Hematopoietic multipotent progenitor cell treated with erythropoietin and hydrocortisone succinate and interleukin-3 and kit ligand, for 15 days (in vitro differentiated cells): ENCODE measurements around the gene UBXN1.
"Not testable (repeated sequence)": the region's sequence is repeated elsewhere in the genome, so short reads cannot be mapped to it uniquely, and the experiment has no call there.

Source experiments
- DNase-seq: peaks from one replicate; pipeline ENCODE4 v3.0.0-alpha.2; 2015; ENCODE audit warnings: low spot score

Gene UBXN1

DNA sequence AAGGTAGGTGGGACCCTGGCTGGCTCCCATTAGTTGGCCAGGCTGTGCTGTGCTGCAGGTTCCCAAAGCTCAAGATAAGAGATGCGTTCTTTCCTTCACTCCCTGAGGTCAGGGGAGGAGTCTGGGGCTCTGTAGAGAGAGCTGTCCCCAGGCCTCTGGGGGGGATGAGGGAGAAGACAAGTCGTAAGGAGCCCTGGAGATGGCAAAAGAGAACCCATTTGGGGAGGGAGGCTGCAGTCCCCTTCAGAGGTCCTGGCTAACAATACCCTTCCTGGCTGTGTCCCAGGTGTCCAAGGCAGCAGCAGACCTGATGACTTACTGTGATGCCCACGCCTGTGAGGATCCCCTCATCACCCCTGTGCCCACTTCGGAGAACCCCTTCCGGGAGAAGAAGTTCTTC, 29.5 kb upstream of the UBXN1 start:
- DNase-seq, result peak; percentile 65

DNA sequence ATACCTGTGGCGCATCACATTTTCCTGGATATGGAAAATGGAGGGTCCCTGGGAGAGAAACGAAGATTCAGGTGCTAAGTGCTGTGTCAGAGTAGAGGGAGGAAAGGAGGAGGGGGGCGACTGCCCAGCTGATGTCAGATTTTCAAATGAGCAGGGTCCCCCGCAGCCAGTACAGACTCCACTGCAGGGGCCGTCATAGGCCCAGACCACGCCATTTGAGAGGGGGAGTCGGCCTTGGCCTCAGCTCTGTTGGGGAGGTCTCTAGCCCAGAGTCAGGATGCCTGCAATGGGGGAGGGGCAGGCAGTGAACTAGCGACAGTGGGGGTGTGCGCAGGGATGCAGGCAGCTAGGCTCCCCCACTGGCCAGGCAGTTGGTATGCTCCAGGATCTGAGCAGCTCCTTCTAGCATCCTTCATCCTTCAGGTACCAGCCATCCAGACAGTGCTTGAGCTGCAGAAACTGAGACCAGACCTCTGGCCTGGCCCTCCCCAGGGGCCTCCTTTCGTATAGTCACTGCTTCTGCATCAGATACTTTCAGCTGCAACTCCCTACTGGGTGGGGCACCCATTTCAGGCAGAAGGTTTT, 28.5 kb upstream of the UBXN1 start, which contains the start of the genes BSCL2 and GNG3:
Gene BSCL2, minus strand, starts transcription at position 148 of the 585 bp plus-strand sequence. CDS start 229 bp downstream, outside the sequence.
Gene GNG3, plus strand, starts transcription at position 400 of the 585 bp plus-strand sequence. CDS start 620 bp downstream, outside the sequence.
- peak; percentile 23 for DNase-seq

DNA sequence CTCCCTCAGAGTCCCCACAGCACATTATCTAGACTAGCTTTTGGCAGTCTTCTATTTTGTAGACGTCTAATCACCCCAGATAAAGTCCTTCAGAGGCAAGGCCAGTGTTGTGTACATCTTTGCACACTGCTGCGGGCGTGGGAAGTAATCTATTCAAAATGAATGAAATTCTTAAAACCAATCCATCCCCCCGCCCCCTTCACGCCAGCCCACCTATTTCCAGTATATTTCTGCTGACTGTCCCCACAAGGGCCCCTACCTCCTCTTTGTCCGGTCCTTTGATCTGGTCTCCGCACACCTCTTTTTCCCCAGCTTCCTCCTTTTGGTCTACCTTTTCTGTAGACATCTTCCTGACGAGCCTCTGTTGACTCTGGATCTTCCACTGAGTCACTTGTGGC, 28.0 kb upstream of the UBXN1 start:
- no peak for DNase-seq

DNA sequence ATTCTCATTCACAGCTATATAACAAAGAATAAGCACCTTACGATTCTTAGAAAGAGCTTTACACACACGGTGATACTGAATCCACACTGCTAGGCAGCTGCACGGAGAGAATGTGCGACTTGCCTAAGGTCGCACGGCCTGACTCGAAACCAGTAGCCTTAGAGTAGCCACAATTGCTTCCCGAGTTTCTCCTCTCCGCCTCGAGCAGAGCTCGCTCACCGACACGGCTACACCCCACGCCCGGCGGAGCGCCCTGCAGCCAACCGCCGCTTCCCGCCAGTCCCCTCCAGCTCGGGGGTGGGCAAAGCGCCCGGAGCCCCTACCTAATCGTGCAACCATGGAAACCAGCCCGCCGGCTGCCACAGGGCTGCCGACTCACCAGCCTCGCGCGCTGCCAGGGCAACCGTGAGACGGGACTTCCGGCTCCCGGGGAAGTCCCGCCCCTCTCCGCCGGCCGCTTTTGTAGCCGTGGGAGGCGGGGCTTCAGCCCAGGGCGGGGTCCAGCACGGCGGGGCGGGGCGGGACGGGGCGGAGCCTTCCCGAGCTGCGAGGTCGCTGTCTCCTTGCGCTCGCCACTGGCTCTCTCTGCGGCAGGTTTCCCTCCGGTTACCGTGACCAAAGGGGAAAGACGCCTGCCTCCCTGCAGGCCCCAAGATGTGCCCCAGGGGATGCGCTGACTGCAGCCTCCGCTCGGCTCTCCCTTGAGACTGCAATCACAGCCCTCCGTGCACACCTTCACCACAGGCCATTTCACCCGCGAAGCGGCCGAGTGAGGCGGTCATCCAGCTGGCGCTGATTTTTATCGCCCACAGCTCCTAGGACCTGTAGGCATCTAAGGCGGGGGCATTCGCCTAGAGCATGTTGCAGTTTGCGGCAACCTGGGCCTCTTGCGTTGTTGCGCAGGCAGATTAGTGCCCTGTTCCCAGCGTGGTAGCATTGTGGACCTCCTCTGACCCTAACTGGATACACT, 27.3 kb upstream of the UBXN1 start:
- peak; percentile 96 for DNase-seq

DNA sequence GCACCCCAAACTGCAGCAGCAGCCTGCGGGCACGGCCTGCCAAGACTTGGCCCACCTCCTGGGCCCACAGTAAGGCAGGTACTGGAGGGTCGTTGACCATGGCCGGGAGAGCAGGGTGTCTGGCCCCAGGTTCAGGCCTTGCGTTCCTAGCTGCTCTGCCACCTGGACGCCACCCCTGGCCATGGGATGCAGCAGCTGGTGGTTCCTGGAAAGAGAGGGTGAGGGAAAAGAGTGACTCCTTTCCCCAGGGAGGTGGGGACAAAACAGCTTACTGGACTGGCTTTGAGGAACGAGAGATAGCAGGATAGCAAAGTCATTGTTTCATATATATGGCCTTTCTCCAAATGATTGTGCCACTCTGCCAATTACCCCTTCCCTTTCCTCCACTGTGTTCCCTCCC, 26.5 kb upstream of the UBXN1 start:
- DNase-seq, result no peak

DNA sequence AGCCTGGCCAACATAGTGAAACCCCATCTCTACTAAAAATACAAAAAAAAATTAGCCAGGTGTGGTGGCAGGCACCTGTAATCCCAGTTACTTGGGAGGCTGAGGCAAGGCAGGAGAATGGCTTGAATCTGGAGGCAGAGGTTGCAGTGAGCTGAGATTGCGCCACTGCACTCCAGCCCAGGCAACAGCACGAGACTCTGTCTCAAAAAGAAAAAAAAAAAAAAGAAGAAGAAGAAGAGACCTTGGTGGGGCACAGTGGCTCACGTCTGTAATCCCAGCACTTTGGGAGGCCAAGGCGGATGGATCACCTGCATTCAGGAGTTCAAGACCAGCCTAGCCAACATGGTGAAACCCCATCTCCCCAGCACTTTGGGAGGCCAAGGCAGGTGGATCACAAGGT, 25.0 kb upstream of the UBXN1 start:
- DNase-seq, result not testable (repeated sequence)

DNA sequence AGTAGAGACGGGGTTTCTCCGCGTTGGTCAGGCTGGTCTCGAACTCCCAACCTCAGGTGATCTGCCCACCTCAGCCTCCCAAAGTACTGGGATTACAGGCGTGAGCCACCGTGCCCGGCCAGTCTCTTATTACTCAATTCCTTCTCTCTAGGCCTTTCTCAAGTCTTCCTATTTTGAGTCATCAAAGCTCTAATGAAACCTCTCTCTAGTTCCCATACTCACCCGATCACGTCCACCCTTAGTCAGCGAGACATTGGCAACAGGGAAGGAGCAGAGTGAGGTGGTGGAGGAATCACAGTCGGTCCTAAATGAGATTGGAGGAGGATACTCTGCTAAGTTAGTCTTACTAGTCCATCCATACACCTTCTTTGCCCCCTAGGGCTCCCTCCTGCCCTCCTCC, 23.4 kb upstream of the UBXN1 start:
- DNase-seq, result no peak

DNA sequence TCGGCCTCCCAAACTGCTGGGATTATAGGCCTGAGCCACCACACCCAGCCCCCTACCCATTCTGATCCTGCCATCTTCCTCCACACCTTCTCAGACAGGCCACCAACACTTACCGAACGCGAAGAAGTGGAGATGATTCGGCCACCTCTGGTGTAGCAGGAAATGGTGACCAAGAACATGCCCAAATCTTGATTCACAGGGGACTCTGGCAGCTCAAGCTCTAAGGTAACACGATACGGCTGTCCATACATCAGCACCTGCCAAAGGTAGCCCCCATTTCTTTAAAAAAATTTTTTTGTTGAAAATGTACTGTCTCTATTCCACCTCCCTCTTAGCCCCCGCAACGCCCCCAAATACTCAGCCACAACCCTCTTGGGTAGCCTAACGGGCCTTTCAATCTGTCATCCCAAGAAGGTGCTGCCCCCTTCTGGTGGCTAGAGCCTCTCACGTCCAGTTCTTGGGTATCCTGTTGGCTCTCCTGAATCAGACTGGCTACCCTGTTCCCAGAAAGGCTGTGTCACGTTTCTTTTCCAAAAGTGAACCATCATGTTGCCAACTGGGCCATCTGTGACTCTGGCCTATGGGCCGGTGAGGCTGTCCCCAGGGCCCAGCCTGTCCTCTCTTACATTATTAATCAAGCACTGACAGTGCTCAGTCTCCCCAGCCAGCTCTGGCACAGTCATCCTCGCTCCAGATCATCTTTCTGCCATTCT, 15.7 kb upstream of the UBXN1 start:
- peak; percentile 89 for DNase-seq

DNA sequence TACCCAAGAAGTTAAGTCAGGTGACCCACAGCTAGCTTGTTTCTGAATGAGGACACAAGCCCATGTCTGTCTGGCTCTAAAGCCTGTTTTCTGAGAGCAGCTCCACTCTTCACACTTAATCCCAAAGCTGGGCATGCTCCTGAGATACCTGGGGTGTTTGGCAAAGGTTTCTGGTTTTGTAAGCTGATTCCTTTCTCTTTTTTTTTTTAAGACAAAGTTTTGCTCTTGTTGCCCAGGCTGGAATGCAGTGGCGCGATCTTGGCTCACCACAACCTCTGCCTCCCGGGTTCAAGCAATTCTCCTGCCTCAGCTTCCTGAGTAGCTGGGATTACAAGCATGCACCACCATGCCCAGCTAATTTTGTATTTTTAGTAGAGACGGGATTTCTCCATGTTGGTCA, 14.8 kb upstream of the UBXN1 start:
- not testable (repeated sequence) for DNase-seq

DNA sequence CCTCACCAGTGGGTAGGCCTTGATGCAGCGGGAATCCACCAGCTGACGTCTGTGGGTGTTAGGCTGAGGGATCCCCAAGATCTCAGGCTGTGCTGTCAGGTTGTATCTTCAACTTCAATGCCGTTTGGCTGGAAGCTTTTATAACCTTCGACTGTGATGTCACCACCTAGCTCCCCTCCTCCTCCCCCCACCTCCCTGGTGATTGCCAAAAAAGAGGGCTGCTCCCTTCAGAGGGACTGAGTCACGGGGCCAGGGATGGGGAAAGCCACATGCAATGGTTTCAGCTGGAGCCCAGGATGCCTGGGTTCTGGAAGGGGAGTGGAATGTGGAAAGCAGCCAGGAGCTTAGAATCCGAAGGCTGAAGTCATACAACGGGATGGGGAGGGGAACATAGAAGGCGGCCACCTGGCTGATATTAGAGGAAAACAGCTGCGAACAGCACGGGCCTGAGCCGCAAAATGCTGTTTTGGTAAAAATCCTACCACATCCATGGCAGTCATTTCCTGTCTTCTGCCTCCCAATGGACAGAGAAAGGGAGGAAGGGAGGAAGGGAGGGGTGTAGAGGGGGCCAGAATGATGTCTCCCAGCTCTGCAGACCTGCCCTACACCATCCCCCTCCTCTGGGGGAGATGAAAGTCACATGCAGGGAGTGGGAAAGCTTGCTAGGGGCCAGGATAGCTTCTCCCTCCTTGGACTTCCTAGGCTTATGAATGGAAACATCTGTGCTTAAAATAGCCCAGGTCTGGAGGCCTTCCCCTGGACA, 10.7 kb upstream of the UBXN1 start, which contains the start of gene LRRN4CL:
Gene LRRN4CL, minus strand, starts transcription at position 110 of the 763 bp plus-strand sequence. CDS start 1,022 bp downstream, outside the sequence.
- DNase-seq, result no peak

DNA sequence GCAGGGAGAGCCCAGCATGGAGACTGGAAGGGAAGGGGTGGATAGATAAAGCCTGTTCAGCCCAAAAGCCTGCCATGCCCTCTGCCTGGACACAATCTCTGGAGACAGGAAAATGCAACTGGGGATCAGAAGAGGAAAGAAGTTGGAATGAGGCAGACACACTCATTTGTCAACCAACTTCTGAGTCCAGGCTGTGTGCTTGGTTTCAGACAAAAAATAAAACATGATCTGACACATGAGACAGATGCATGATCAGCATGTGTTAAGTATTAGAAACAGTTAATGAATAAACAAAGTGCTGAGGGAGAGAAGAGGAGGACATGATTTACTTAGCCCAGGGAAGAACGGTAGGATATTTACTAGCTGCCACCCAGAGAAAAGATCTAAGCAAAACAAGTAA, 9.6 kb upstream of the UBXN1 start:
- DNase-seq, result no peak

DNA sequence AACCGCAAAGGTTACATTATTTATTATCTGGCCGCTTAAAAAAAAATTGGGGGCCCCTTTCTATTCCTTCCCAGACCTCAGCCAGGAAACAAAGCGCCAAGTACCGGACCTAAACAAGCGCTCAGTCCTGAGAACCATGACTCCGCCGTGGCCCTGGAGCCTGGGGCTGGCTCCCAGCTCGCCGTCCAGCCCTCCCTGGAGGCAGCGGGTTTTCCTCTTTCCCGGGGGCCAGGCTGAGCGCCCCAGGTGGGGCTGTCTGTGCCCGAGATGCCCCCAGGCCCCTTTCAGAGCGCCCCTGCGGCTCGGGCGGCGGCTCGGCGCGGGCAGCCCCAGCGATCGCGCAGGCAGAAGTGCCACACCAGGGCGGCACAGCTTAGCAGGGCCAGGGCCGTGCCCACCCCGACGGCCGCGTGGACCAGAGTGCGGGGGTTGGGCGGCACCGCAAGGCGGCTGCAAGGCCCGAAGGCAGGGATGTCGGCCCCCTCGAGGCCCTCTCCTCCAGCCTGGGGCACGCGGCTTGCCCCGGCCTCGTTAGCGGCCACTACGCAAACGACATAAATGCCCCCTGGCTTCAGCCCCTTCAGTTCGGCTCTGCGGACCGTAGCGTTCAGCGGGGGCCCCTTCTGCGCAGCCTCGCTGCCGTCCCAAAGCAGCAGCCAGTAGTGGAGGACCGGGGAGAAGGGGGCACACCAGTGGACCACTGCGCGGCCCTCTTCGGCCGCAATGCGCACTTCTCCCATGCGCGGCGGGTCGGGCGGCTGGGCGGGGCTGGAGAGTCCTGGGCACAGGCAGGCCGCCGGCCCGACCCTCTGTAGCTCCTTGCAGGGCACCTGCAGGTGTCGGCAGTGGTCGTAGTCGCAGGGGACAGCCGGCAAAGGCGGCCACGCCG, 8.9 kb upstream of the UBXN1 start:
- no peak for DNase-seq

DNA sequence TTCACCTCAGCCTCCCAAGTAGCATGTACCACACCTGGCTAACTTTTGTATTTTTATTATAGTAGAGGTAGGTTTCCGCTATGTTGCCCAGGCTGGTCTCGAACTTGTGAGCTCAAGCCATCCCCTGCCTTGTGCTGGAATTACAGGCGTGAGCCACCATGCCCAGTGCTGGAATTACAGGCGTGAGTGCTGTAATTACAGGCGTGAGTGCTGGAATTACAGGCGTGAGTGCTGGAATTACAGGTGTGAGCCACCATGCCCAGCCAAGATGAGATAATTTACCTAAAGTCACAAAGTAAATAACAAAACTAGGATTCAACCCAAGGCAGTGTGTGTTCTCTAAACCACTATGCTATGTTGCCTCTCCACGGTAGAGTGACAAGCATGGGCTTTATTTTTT, 3.6 kb upstream of the UBXN1 start:
- no peak for DNase-seq

DNA sequence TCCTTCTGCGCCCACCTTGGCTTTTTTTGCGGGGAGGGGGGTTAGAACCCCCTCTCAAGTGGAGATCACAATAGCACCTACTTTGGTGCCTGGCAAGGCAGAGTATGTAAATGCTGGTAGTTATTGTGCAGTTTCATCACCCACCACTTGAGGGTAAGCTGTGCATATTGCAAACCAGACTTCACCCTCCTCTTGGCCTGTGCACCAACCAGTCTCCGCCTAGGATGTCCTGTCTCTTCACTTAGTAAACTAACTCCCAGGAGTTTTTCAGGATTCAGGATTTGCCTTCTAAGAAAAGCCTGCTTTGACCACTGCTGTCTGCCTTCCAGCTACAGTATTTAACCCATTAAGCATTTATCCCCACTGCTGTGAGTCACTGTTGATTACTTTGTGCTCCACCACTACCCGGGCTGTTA, 2.0 kb upstream of the UBXN1 start:
- peak; percentile 60 for DNase-seq

DNA sequence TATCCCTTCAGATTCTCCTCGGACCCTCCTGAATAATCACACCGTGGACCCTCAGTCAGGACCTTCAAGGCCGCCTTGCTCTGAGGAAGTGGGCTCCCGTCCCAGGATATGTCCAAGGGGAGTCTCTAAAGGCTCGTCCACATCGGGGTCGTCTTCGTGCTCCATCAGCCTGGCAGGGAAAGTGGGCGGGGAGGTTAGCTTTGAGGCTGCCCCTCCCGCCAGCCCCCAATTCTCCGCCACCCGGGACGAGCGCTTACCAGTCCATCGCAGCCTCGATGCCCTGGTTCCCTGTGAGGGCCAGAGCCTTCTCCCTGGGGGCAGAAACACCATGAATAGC, 472 bp downstream of the UBXN1 start:
- DNase-seq, result no peak

DNA sequence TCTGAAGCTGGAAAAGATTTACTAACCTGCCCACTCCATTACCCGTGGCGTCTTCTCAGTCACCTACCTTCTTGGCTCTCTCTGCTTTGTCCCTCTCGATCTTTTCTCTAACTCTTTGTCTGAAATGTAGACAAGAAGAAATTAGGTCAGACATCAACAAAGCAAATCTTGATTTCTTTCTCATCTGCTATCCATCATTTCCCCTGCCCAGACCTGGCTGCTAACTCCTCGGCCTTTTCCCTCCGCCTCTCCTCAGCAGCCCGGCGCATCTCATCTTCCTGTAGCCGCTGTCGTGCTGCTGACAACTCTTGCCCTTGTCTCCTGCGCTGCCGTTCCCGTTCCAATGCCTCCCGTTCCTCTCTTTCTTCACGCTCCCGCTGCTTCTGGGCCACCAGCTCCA, 1.2 kb downstream of the UBXN1 start:
- no peak for DNase-seq

DNA sequence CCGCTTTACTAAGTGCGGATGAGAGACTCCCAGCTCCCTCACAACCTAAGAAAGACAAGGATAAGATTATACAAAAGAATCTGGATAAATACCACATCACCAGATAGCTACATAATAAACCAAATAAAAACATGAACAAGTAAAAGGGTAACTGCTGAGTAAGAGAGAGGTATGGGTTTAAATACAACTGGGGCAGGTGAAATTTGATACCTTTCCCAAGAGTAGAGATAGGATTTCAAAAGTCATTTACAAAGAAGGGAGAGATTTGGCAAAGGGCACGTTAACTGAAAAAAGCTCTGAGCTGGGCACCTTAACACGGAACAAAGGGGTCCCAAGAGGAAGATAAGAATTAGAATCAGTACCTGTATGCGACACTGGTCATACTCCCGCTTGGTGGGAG, 1.7 kb downstream of the UBXN1 start:
- DNase-seq, result no peak

DNA sequence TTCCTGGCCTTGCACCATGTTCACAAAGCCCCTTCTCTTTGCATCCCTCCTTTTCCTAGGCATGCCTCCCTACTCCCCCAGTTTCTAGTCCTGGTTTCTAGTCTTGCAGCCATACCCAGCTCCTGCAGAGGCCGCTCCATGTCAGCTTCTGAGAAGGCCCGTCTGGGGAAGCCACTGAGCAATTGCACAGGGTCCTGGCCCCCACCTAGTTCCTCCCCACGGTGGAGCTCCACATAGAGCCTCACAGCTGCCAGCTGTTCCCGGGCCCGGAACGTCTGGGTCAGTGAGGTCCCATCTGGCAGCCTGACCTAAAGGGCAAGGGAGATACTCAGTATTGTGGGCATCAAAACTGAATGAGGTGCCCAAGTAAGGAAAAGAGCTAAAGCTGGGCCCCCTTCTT, 2.2 kb downstream of the UBXN1 start:
- DNase-seq, result no peak

DNA sequence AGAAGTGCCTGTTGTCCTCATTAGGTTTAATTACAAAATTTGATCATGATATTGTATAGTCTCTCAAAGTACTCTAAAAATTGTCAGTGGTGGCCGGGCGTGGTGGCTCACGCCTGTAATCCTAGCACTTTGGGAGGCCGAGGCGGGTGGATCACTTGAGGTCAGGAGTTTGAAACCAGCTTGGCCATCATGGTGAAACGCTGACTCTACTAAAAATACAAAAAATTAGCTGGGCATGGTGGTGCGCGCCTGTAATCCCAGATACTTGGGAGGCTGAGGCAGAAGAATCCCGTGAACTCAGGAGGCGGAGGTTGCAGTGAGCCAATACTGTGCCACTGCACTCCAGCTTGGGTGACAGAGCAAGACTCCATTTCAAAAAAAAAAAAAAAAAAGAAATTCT, 3.5 kb downstream of the UBXN1 start:
- DNase-seq, result not testable (repeated sequence)

DNA sequence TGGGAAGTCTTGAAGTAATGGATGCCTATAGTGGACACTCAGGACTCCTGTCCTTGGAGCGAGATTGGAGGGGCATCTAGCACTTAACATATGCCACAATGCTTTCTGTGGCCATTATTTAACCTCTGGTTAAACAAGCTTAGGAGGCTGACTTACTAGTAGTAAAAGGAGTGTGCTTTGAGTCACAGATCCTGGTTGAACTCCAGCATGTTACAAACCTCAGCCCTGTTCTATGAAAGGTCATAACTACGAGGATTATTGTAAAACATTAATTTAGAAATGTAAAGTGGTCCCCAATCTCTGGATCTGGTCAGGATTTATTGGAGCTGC, 5.7 kb downstream of the UBXN1 start:
- DNase-seq, result no peak
